Thoracic aorta (tissue), 2 donors: ENCODE measurements around the gene PREX1. TPM values are rescaled to one million over a fixed set of nuclear protein-coding genes. Genes with fewer than 3 reads are reported as not detected.

Source experiments
- ATAC-seq: fragments of 150-250 bp; one replicate; pipeline ENCODE4 v1.8.0; 2017; ENCODE audit warnings: low read depth; ENCODE audit not compliant: insufficient number of reproducible peaks, low FRiP score
- DNase-seq: peaks from one replicate; pipeline ENCODE4 v3.0.0-alpha.2; 2020; ENCODE audit warnings: low spot score
- H3K27ac ChIP-seq, 2 donors: fragments of 200-600 bp; sonication (generic); 1 replicate in 1 of 2; 2 replicates in 1 of 2; pipeline ENCODE4 v1.5.1; 2016; ENCODE audit warnings: mild to moderate bottlenecking in 2 of 2, moderate library complexity in 2 of 2
- H3K27me3 ChIP-seq: fragments of 200-600 bp; sonication (generic); replicated peaks from 2 replicates; pipeline ENCODE4 v1.6.0; 2016; ENCODE audit warnings: mild to moderate bottlenecking; ENCODE audit not compliant: insufficient read depth
- H3K36me3 ChIP-seq: fragments of 200-600 bp; sonication (generic); one replicate; pipeline ENCODE4 v1.5.1; 2016
- H3K4me1 ChIP-seq, 2 donors: fragments of 200-600 bp; sonication (generic); 1 replicate in 1 of 2; 2 replicates in 1 of 2; pipeline versions ENCODE4 v1.5.1 to v1.6.0; 2016; ENCODE audit warnings: low read depth in 2 of 2, mild to moderate bottlenecking in 1 of 2; ENCODE audit not compliant: control insufficient read depth in 1 of 2
- H3K4me3 ChIP-seq: fragments of 200-600 bp; sonication (generic); 2 replicates; pipeline ENCODE4 v1.5.1; 2016; ENCODE audit warnings: mild to moderate bottlenecking
- H3K9me3 ChIP-seq: fragments of 200-600 bp; sonication (generic); 2 replicates; pipeline ENCODE4 v1.5.1; 2016
- CTCF ChIP-seq: fragments of 200-600 bp; sonication (generic); IDR thresholded peaks from one replicate; pipeline ENCODE4 v1.5.1; 2019; ENCODE audit warnings: antibody characterized with exemption
- total RNA-seq, 2 donors: library from RNA; depleted of rRNA; stranded (reverse); fragments of >200 nt; gene quantifications; one replicate each; pipeline versions ENCODE4 v1.1.0 to v1.2.3, GENCODE V29; 2016

PREX1 gene
- total RNA-seq, 2 donors from 2014 or later: 94.6 to 101 TPM

GRCh38 chr20:48821261-48821920 is 6.4 kb downstream of the PREX1 start:
- no peak for ATAC-seq
- no peak for DNase-seq
- Histone ChIP-seq H3K36me3 (no peaks in the 10 kb centered on the region), H3K27me3 (no peaks in the 10 kb centered on the region), H3K27ac (no peak overlapping the region), H3K4me1 (peaks cover 31 to 77% of the 10 kb centered on the region in 2 donors), H3K9me3 (no peaks in the 10 kb centered on the region), H3K4me3 (no peak overlapping the region)
- no peak for TF ChIP-seq CTCF

- Histone ChIP-seq H3K36me3 (no peaks in the 10 kb centered on the region), H3K27me3 (no peaks in the 10 kb centered on the region), H3K4me3 (no peak overlapping the region), H3K9me3 (no peaks in the 10 kb centered on the region), H3K4me1 (peaks cover 30 to 69% of the 10 kb centered on the region in 2 donors), H3K27ac (peak overlapping the region in 1 of 2 donors; percentile 30)
- TF ChIP-seq CTCF: no peak
- DNase-seq (no peak), ATAC-seq (no peak)
Observed at GRCh38 chr20:48820649-48820973, 7.2 kb downstream of the PREX1 start.

GRCh38 chr20:48819821-48820648 is 7.8 kb downstream of the PREX1 start:
- no peak overlapping the region for H3K4me3 ChIP-seq
- TF ChIP-seq CTCF: no peak
- ATAC-seq (no peak), DNase-seq (no peak)
- no peaks in the 10 kb centered on the region for H3K27me3 ChIP-seq
- H3K9me3 ChIP-seq: no peaks in the 10 kb centered on the region
- no peaks in the 10 kb centered on the region for H3K36me3 ChIP-seq
- H3K4me1 ChIP-seq: peaks cover 26 to 63% of the 10 kb centered on the region in 2 donors
- peak overlapping the region in 1 of 2 donors; percentile 30 for H3K27ac ChIP-seq

GRCh38 chr20:48819089-48819488 is 8.7 kb downstream of the PREX1 start:
- ATAC-seq (no peak), DNase-seq (no peak)
- Histone ChIP-seq H3K27me3 (no peaks in the 10 kb centered on the region), H3K4me1 (peaks cover 20 to 54% of the 10 kb centered on the region in 2 donors), H3K4me3 (no peak overlapping the region), H3K36me3 (no peaks in the 10 kb centered on the region), H3K27ac (peak overlapping the region in 1 of 2 donors; percentile 29), H3K9me3 (no peaks in the 10 kb centered on the region)
- TF ChIP-seq CTCF: no peak

- no peak for TF ChIP-seq CTCF
- Histone ChIP-seq H3K4me3 (no peak overlapping the region), H3K4me1 (peaks cover 21 to 50% of the 10 kb centered on the region in 2 donors), H3K36me3 (no peaks in the 10 kb centered on the region), H3K9me3 (no peaks in the 10 kb centered on the region), H3K27ac (peak overlapping the region in 1 of 2 donors; percentile 29), H3K27me3 (no peaks in the 10 kb centered on the region)
- DNase-seq (no peak), ATAC-seq (no peak)
Observed at GRCh38 chr20:48818481-48818987, 9.3 kb downstream of the PREX1 start.
